ENCODE measurements around the gene UNC93B1.
"Not testable (repeated sequence)": the region's sequence is repeated elsewhere in the genome, so short reads cannot be mapped to it uniquely, and the experiment has no call there.

UNC93B1 gene

GRCh38 chr11:67996051-67996450, 7.8 kb downstream of the UNC93B1 start:
- H3K9me3 Mint-ChIP-seq = no peaks in the 10 kb centered on the region

GRCh38 chr11:67995579-67995978, 8.3 kb downstream of the UNC93B1 start:
- peaks cover 35% of the 10 kb centered on the region for H3K4me1 Mint-ChIP-seq
- ATAC-seq, H3K4me3 Mint-ChIP-seq, H3K9me3 Mint-ChIP-seq, DNase-seq, H3K27me3 Mint-ChIP-seq, H3K27ac Mint-ChIP-seq: not testable (repeated sequence)

More at GRCh38 chr11:67996051-67996450, 7.8 kb downstream of the UNC93B1 start:
- DNase-seq (no peak), ATAC-seq (no peak)
- Mint-ChIP-seq H3K27ac (no peak overlapping the region), H3K27me3 (peaks cover 9% of the 10 kb centered on the region), H3K4me3 (no peak overlapping the region), H3K4me1 (peaks cover 35% of the 10 kb centered on the region)

GRCh38 chr11:67995129-67995528, 8.8 kb downstream of the UNC93B1 start:
- Mint-ChIP-seq H3K4me1 (peaks cover 35% of the 10 kb centered on the region), H3K27me3 (peaks cover 10% of the 10 kb centered on the region)
- H3K27ac Mint-ChIP-seq, ATAC-seq, H3K9me3 Mint-ChIP-seq, H3K4me3 Mint-ChIP-seq, DNase-seq: not testable (repeated sequence)

- H3K4me3 Mint-ChIP-seq, H3K27ac Mint-ChIP-seq, DNase-seq, ATAC-seq, H3K9me3 Mint-ChIP-seq: not testable (repeated sequence)
- Mint-ChIP-seq H3K4me1 (peaks cover 35% of the 10 kb centered on the region), H3K27me3 (peaks cover 17% of the 10 kb centered on the region)
Measured at GRCh38 chr11:67994387-67994786, 9.5 kb downstream of the UNC93B1 start.

- not testable (repeated sequence) for H3K4me3 Mint-ChIP-seq, H3K9me3 Mint-ChIP-seq, H3K27ac Mint-ChIP-seq, ATAC-seq
- H3K4me1 Mint-ChIP-seq = peaks cover 35% of the 10 kb centered on the region
- peaks cover 17% of the 10 kb centered on the region for H3K27me3 Mint-ChIP-seq
- DNase-seq = peak; percentile 52 to 56
Measured at GRCh38 chr11:67993821-67994220, 10.1 kb downstream of the UNC93B1 start.

GRCh38 chr11:67991347-67992121, 12.4 kb downstream of the UNC93B1 start:
- H3K27ac Mint-ChIP-seq, H3K4me3 Mint-ChIP-seq, H3K9me3 Mint-ChIP-seq, DNase-seq, ATAC-seq: not testable (repeated sequence)
- H3K27me3 Mint-ChIP-seq = peaks cover 17% of the 10 kb centered on the region
- peaks cover 12% of the 10 kb centered on the region for H3K4me1 Mint-ChIP-seq

- peak overlapping the region in 1 of 2 donors; percentile 16 for H3K4me3 Mint-ChIP-seq
- H3K27ac Mint-ChIP-seq, H3K9me3 Mint-ChIP-seq, DNase-seq: not testable (repeated sequence)
- peaks cover 17% of the 10 kb centered on the region for H3K27me3 Mint-ChIP-seq
- H3K4me1 Mint-ChIP-seq = peaks cover 12% of the 10 kb centered on the region
- ATAC-seq = peak; percentile 53
Measured at GRCh38 chr11:67990546-67991346, 13.2 kb downstream of the UNC93B1 start.

- H3K4me3 Mint-ChIP-seq, H3K27me3 Mint-ChIP-seq, ATAC-seq, H3K4me1 Mint-ChIP-seq, H3K27ac Mint-ChIP-seq, H3K9me3 Mint-ChIP-seq, DNase-seq: not testable (repeated sequence)
Measured at GRCh38 chr11:67985302-67985701, 18.6 kb downstream of the UNC93B1 start.

GRCh38 chr11:67983951-67984350, 19.9 kb downstream of the UNC93B1 start:
- DNase-seq = no peak
- Mint-ChIP-seq H3K4me3 (no peak overlapping the region), H3K9me3 (no peaks in the 10 kb centered on the region), H3K27me3 (no peaks in the 10 kb centered on the region), H3K4me1 (peaks cover 5% of the 10 kb centered on the region), H3K27ac (no peak overlapping the region)
- ATAC-seq = no peak

- H3K27ac Mint-ChIP-seq, H3K27me3 Mint-ChIP-seq, DNase-seq, H3K4me1 Mint-ChIP-seq, H3K9me3 Mint-ChIP-seq, H3K4me3 Mint-ChIP-seq, ATAC-seq: not testable (repeated sequence)
Measured at GRCh38 chr11:67982255-67982857, 21.5 kb downstream of the UNC93B1 start.

- ATAC-seq, H3K4me1 Mint-ChIP-seq, H3K27me3 Mint-ChIP-seq, H3K9me3 Mint-ChIP-seq, DNase-seq, H3K4me3 Mint-ChIP-seq: not testable (repeated sequence)
- peak overlapping the region in 1 of 2 donors; percentile 54 for H3K27ac Mint-ChIP-seq
Measured at GRCh38 chr11:67981226-67981625, 22.7 kb downstream of the UNC93B1 start.

- not testable (repeated sequence) for DNase-seq, H3K9me3 Mint-ChIP-seq, ATAC-seq, H3K4me3 Mint-ChIP-seq, H3K27me3 Mint-ChIP-seq, H3K27ac Mint-ChIP-seq, H3K4me1 Mint-ChIP-seq
Measured at GRCh38 chr11:67978766-67979418, 25.0 kb downstream of the UNC93B1 start.

GRCh38 chr11:67974746-67975145, 29.2 kb downstream of the UNC93B1 start:
- not testable (repeated sequence) for H3K4me3 Mint-ChIP-seq, H3K9me3 Mint-ChIP-seq, H3K27ac Mint-ChIP-seq, H3K4me1 Mint-ChIP-seq, H3K27me3 Mint-ChIP-seq, DNase-seq, ATAC-seq

- not testable (repeated sequence) for H3K4me3 Mint-ChIP-seq, H3K9me3 Mint-ChIP-seq, H3K4me1 Mint-ChIP-seq, ATAC-seq, DNase-seq, H3K27ac Mint-ChIP-seq, H3K27me3 Mint-ChIP-seq
Measured at GRCh38 chr11:67965830-67966348, 38.0 kb downstream of the UNC93B1 start.

GRCh38 chr11:67964746-67965145, 39.2 kb downstream of the UNC93B1 start:
- not testable (repeated sequence) for H3K4me3 Mint-ChIP-seq, H3K27ac Mint-ChIP-seq, H3K9me3 Mint-ChIP-seq, DNase-seq, ATAC-seq, H3K4me1 Mint-ChIP-seq
- peaks cover 17% of the 10 kb centered on the region for H3K27me3 Mint-ChIP-seq
